ENCODE results near the gene ZNF331. TPM values are rescaled to one million over a fixed set of nuclear protein-coding genes. Genes with fewer than 3 reads are reported as not detected.

The ZNF331 gene
- total RNA-seq, 1 donor from 2014 or later: 6.8 TPM

- no peak for TF ChIP-seq CTCF (IDR thresholded peaks at IDR 0.05; ENCODE audit: insufficient read depth, low read length, severe bottlenecking)
- Histone ChIP-seq H3K4me3 (ENCODE audit: low read depth, low read length) (no peak overlapping the region), H3K36me3 (ENCODE audit: control insufficient read depth, insufficient read depth, low read length) (no peaks in the 10 kb centered on the region), H3K27me3 (ENCODE audit: control insufficient read depth, insufficient read depth, low read length) (no peaks in the 10 kb centered on the region)
- DNase-seq (ENCODE audit: low read depth) (no peak), FAIRE-seq (no peak)
Measured at GRCh38 chr19:53531457-53531856, 6.5 kb upstream of the ZNF331 start.

GRCh38 chr19:53532362-53532761, 5.6 kb upstream of the ZNF331 start:
- Histone ChIP-seq H3K27me3 (ENCODE audit: control insufficient read depth, insufficient read depth, low read length) (no peaks in the 10 kb centered on the region), H3K36me3 (ENCODE audit: control insufficient read depth, insufficient read depth, low read length) (no peaks in the 10 kb centered on the region), H3K4me3 (ENCODE audit: low read depth, low read length) (no peak overlapping the region)
- no peak for FAIRE-seq
- TF ChIP-seq CTCF (IDR thresholded peaks at IDR 0.05; ENCODE audit: insufficient read depth, low read length, severe bottlenecking): no peak
- DNase-seq (ENCODE audit: low read depth): no peak

GRCh38 chr19:53536225-53536548, 1.8 kb upstream of the ZNF331 start:
- TF ChIP-seq CTCF (IDR thresholded peaks at IDR 0.05; ENCODE audit: insufficient read depth, low read length, severe bottlenecking): no peak
- H3K27me3 ChIP-seq (ENCODE audit: control insufficient read depth, insufficient read depth, low read length): no peaks in the 10 kb centered on the region
- FAIRE-seq (no peak), DNase-seq (ENCODE audit: low read depth) (no peak)
- H3K36me3 ChIP-seq (ENCODE audit: control insufficient read depth, insufficient read depth, low read length): no peaks in the 10 kb centered on the region
- H3K4me3 ChIP-seq (ENCODE audit: low read depth, low read length): no peak overlapping the region

GRCh38 chr19:53537121-53537520, 824 bp upstream of the ZNF331 start:
- Histone ChIP-seq H3K4me3 (ENCODE audit: low read depth, low read length) (peak overlapping the region; percentile 88), H3K36me3 (ENCODE audit: control insufficient read depth, insufficient read depth, low read length) (no peaks in the 10 kb centered on the region), H3K27me3 (ENCODE audit: control insufficient read depth, insufficient read depth, low read length) (no peaks in the 10 kb centered on the region)
- TF ChIP-seq CTCF (IDR thresholded peaks at IDR 0.05; ENCODE audit: insufficient read depth, low read length, severe bottlenecking): no peak
- no peak for FAIRE-seq
- DNase-seq (ENCODE audit: low read depth): no peak

GRCh38 chr19:53538378-53539109, 599 bp downstream of the ZNF331 start:
- no peak for TF ChIP-seq CTCF (IDR thresholded peaks at IDR 0.05; ENCODE audit: insufficient read depth, low read length, severe bottlenecking)
- no peak for DNase-seq (ENCODE audit: low read depth)
- Histone ChIP-seq H3K36me3 (ENCODE audit: control insufficient read depth, insufficient read depth, low read length) (no peaks in the 10 kb centered on the region), H3K27me3 (ENCODE audit: control insufficient read depth, insufficient read depth, low read length) (no peaks in the 10 kb centered on the region), H3K4me3 (ENCODE audit: low read depth, low read length) (peak overlapping the region; percentile 88)
- FAIRE-seq: no peak

GRCh38 chr19:53540091-53540490, 2.1 kb downstream of the ZNF331 start:
- H3K4me3 ChIP-seq (ENCODE audit: low read depth, low read length): no peak overlapping the region

More at GRCh38 chr19:53540091-53540490, 2.1 kb downstream of the ZNF331 start:
- TF ChIP-seq CTCF (IDR thresholded peaks at IDR 0.05; ENCODE audit: insufficient read depth, low read length, severe bottlenecking): no peak
- Histone ChIP-seq H3K36me3 (ENCODE audit: control insufficient read depth, insufficient read depth, low read length) (no peaks in the 10 kb centered on the region), H3K27me3 (ENCODE audit: control insufficient read depth, insufficient read depth, low read length) (no peaks in the 10 kb centered on the region)
- no peak for DNase-seq (ENCODE audit: low read depth)
- FAIRE-seq: no peak

All from bronchial epithelial cell (primary cell).